Neural cell (in vitro differentiated cells): Measurements from ENCODE around the gene ISYNA1. TPM values are rescaled to one million over a fixed set of nuclear protein-coding genes. Genes with fewer than 3 reads are reported as not detected.
A peak's percentile ranks its signal among the peaks of the same experiment; 100 is the strongest.

ENCODE experiments used
- H2AFZ ChIP-seq: fragments of 200-600, 300-800 bp; sonication (generic), shearing (Covaris generic); 2 replicates; pipeline ENCODE4 v1.6.0; 2014; ENCODE audit warnings: low read depth, mild to moderate bottlenecking, antibody characterized with exemption, low read length, moderate library complexity
- H3F3A ChIP-seq: fragments of 200-600 bp; shearing (Covaris generic); 2 replicates; pipeline ENCODE4 v1.6.1; 2016; ENCODE audit warnings: mild to moderate bottlenecking, moderate library complexity, mixed read lengths, antibody characterized with exemption, low read length; ENCODE audit not compliant: insufficient read depth, poor library complexity, severe bottlenecking
- H3K27ac ChIP-seq: fragments of 200-600, 300-800 bp; sonication (generic), shearing (Covaris generic); 2 replicates; pipeline ENCODE4 v1.5.1; 2014; ENCODE audit warnings: mild to moderate bottlenecking, low read length, moderate library complexity
- H3K27me3 ChIP-seq: fragments of 300-800, 200-600 bp; sonication (generic), shearing (Covaris generic); 2 replicates; pipeline ENCODE4 v1.6.0; 2014; ENCODE audit warnings: mild to moderate bottlenecking, low read depth, low read length, moderate library complexity; ENCODE audit not compliant: insufficient read depth
- H3K36me3 ChIP-seq: fragments of 300-800, 200-600 bp; sonication (generic), shearing (Covaris generic); 2 replicates; pipeline ENCODE4 v1.5.1; 2014; ENCODE audit warnings: mild to moderate bottlenecking, antibody characterized with exemption, low read length, moderate library complexity; ENCODE audit not compliant: insufficient read depth
- H3K4me2 ChIP-seq: fragments of 300-800, 200-600 bp; sonication (generic), shearing (Covaris generic); 2 replicates; pipeline ENCODE4 v1.6.0; 2014; ENCODE audit warnings: mild to moderate bottlenecking, low read length
- H3K4me3 ChIP-seq: fragments of 300-800, 200-600 bp; sonication (generic), shearing (Covaris generic); 2 replicates; pipeline ENCODE4 v1.5.1; 2014; ENCODE audit warnings: mild to moderate bottlenecking, low read length, moderate library complexity
- H3K79me2 ChIP-seq: fragments of 200-600 bp; shearing (Covaris generic); replicated peaks from 2 replicates; pipeline ENCODE4 v1.6.0; 2014; ENCODE audit warnings: mild to moderate bottlenecking, low read length, moderate library complexity; ENCODE audit not compliant: insufficient read depth
- H3K9ac ChIP-seq: fragments of 300-800, 200-600 bp; sonication (generic), shearing (Covaris generic); 2 replicates; pipeline ENCODE4 v1.6.1; 2016; ENCODE audit warnings: mild to moderate bottlenecking, low read length, mixed read lengths
- H3K9me2 ChIP-seq: fragments of 200-600 bp; shearing (Covaris generic); 2 replicates; pipeline ENCODE4 v1.6.1; 2016; ENCODE audit warnings: mild to moderate bottlenecking, low read length, mixed read lengths; ENCODE audit not compliant: insufficient read depth
- H3K9me3 ChIP-seq: fragments of 200-600, 300-800 bp; sonication (generic), shearing (Covaris generic); 2 replicates; pipeline ENCODE4 v1.6.1; 2016; ENCODE audit warnings: mild to moderate bottlenecking, mixed run types, low read length, moderate library complexity, mixed read lengths
- H4K20me1 ChIP-seq: fragments of 200-600 bp; shearing (Covaris generic); 2 replicates; pipeline ENCODE4 v1.6.1; 2016; ENCODE audit warnings: mild to moderate bottlenecking, mixed run types; ENCODE audit not compliant: insufficient read depth
- CTCF ChIP-seq: fragments of 450-650 bp; IDR thresholded peaks from 2 replicates; pipeline ENCODE4 v1.5.1; 2014; ENCODE audit warnings: antibody characterized with exemption, mild to moderate bottlenecking, moderate library complexity; ENCODE audit not compliant: poor library complexity, severe bottlenecking
- EP300 ChIP-seq: fragments of 450-650 bp; conservative IDR thresholded peaks from 2 replicates; pipeline ENCODE4 v1.6.1; 2014; ENCODE audit warnings: antibody characterized with exemption, mild to moderate bottlenecking, moderate library complexity; ENCODE audit not compliant: poor library complexity, severe bottlenecking
- EZH2 ChIP-seq: fragments of 200-600, 300-800 bp; shearing (Covaris generic), sonication (generic); IDR thresholded peaks from 2 replicates; pipeline ENCODE4 v1.6.1; 2014; ENCODE audit warnings: antibody characterized with exemption, low read length, borderline replicate concordance, mild to moderate bottlenecking; ENCODE audit not compliant: insufficient read depth, poor library complexity, severe bottlenecking
- MXI1 ChIP-seq: fragments of 450-650 bp; conservative IDR thresholded peaks from 2 replicates; pipeline ENCODE4 v1.6.1; 2014; ENCODE audit warnings: antibody characterized with exemption, mild to moderate bottlenecking; ENCODE audit not compliant: poor library complexity, severe bottlenecking
- POLR2AphosphoS5 ChIP-seq: IDR thresholded peaks from 2 replicates; pipeline ENCODE4 v1.6.1; 2012
- RAD21 ChIP-seq: fragments of 450-650 bp; conservative IDR thresholded peaks from 2 replicates; pipeline ENCODE4 v1.6.1; 2014; ENCODE audit warnings: antibody characterized with exemption, mild to moderate bottlenecking, moderate library complexity
- REST ChIP-seq: IDR thresholded peaks from 2 replicates; pipeline ENCODE4 v1.6.1; 2012; ENCODE audit warnings: borderline replicate concordance
- SMC3 ChIP-seq: fragments of 450-650 bp; conservative IDR thresholded peaks from 2 replicates; pipeline ENCODE4 v1.6.1; 2014; ENCODE audit warnings: antibody characterized with exemption, mild to moderate bottlenecking, moderate library complexity; ENCODE audit not compliant: poor library complexity
- TAF1 ChIP-seq: IDR thresholded peaks from 2 replicates; pipeline ENCODE4 v1.6.1; 2012; ENCODE audit warnings: low read depth
- polyA plus RNA-seq: library from polyadenylated mRNA; depleted of rRNA; stranded (reverse); fragments of >200 nt; gene quantifications from 2 replicates; pipeline ENCODE4 v1.2.3, GENCODE V29; 2014

ISYNA1 gene
- polyA plus RNA-seq, 1 donor from 2014 or later: 123 TPM

- H3K27me3 ChIP-seq: no peaks in the 10 kb centered on the region
- no peak overlapping the region for H2AFZ ChIP-seq
- H3K9me2 ChIP-seq: no peaks in the 10 kb centered on the region
- no peak overlapping the region for H3K4me2 ChIP-seq
- TF ChIP-seq TAF1 (no peak), RAD21 (no peak), EP300 (no peak), CTCF (no peak), MXI1 (no peak), REST (no peak), POLR2AphosphoS5 (no peak), SMC3 (no peak), EZH2 (no peak)
- H3K9me3 ChIP-seq: no peaks in the 10 kb centered on the region
- H3K27ac ChIP-seq: no peak overlapping the region
- no peaks in the 10 kb centered on the region for H3K79me2 ChIP-seq
- H4K20me1 ChIP-seq: no peaks in the 10 kb centered on the region
- H3K9ac ChIP-seq: no peak overlapping the region
- H3K4me3 ChIP-seq: no peak overlapping the region
- no peaks in the 10 kb centered on the region for H3K36me3 ChIP-seq
- no peaks in the 10 kb centered on the region for H3F3A ChIP-seq
Measured at GRCh38 chr19:18452386-18452785, 14.5 kb upstream of the ISYNA1 start.

GRCh38 chr19:18450931-18451836, 13.3 kb upstream of the ISYNA1 start:
- Histone ChIP-seq H3K9me3 (no peaks in the 10 kb centered on the region), H3K4me3 (no peak overlapping the region), H3K27ac (no peak overlapping the region), H3K4me2 (no peak overlapping the region), H3F3A (no peaks in the 10 kb centered on the region), H3K79me2 (no peaks in the 10 kb centered on the region), H3K27me3 (no peaks in the 10 kb centered on the region), H3K9me2 (no peaks in the 10 kb centered on the region), H4K20me1 (no peaks in the 10 kb centered on the region), H3K36me3 (no peaks in the 10 kb centered on the region), H2AFZ (no peak overlapping the region), H3K9ac (no peak overlapping the region)
- TF ChIP-seq EZH2: no peak
- peak; percentile 93 for TF ChIP-seq SMC3
- no peak for TF ChIP-seq TAF1
- TF ChIP-seq CTCF: peak; percentile 98
- TF ChIP-seq RAD21: peak; percentile 96
- no peak for TF ChIP-seq EP300
- TF ChIP-seq MXI1: peak; percentile 13
- TF ChIP-seq REST: no peak
- TF ChIP-seq POLR2AphosphoS5: no peak
